HG03280 (cell line): ENCODE measurements around the gene LMBRD2.
"Not testable (repeated sequence)": the region's sequence is repeated elsewhere in the genome, so short reads cannot be mapped to it uniquely, and the experiment has no call there.

Experiments
- ATAC-seq: cut with Tn5 transposase; IDR thresholded peaks from one replicate; pipeline ENCODE4 v1.9.1; 2021; ENCODE audit warnings: mild to moderate bottlenecking, moderate library complexity; ENCODE audit not compliant: unreplicated experiment

The LMBRD2 gene

DNA sequence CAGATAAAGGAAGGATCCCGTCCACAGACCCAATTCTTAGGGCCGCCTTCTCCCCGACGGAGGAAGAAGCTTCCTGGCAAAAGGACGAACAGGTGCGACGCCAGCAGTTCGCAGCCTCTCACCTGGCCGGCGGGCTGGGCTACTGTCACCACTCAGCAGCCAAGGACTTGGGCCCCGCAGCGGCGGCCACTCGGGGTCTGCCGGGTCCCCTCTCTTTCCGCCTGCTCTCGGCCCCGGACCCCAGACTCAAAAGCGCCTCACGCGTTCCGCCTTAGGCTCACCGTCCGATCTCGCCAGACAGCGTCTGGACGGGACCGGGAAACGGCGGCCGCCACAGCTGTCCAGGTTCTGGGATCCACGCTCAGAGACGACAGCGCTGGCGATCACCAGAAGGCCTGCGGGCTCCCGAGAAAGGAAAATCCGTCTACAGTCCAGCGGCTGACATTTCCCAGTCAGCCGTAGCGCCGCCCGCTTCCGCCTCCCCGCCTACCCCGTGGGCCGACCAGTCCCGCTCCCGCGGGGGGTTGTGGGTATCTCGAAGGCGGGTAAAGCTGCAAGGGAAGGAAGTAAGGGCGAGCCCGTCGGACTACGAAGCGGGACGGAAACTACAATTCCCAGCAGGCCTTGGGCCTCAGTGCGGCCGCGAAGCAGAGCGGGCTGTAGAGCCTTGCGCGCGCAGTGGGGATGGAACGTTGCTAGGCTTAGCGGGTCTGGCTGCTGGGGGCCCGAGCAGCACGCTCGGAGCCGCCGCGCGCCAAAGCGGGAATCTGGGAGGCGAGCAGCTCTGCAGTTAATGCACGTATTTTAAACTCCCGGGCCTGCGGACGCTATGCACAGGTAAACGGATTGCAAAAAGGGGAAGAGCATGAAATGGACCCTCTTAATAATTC is at the start of gene LMBRD2, which contains the start of gene SKP2:
LMBRD2 (minus strand) TSS at position 454 of the 890 bp plus-strand sequence. CDS start 8,538 bp downstream, outside the sequence.
SKP2 (plus strand) TSS at position 678 of the 890 bp plus-strand sequence; CDS start at position 830, 152 bp downstream.
- peak; percentile 98 for ATAC-seq

DNA sequence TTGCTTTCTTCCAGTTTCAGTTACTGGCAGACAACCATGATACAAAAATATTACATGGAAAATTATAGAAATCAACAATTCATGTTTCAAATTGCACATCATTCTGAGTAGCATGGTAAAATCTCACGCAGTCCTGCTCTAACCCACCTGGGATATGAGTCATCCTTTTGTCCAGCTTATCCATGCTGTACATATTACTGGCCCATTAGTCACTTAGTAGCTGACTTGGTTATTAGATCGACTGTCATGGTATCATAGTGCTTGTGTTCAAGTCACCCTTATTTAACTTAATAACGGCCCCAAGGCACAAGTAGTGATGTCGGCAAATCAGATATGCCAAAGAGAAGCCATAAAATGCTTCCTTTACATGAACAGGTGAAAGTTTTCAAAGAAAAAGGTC is 48.8 kb upstream of the LMBRD2 start:
- ATAC-seq, result no peak

DNA sequence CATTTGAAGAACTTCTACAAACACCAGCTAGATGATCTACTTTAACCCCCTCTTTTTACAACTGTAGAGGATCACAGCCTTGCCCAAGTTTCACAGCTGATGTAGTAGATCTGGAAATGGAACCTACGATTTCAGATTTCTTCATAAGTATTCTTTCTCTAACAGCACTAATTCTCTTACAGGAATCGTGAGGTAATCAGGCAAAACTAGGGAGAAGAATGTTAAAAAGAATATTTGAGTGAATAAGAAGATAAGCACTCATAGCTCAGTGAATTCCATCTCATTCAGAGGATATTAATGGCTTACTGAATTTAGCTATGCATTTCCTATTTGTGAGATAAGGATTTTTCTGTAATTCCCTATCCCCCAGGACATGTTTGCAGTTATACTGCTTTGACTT is 47.9 kb upstream of the LMBRD2 start:
- no peak for ATAC-seq

DNA sequence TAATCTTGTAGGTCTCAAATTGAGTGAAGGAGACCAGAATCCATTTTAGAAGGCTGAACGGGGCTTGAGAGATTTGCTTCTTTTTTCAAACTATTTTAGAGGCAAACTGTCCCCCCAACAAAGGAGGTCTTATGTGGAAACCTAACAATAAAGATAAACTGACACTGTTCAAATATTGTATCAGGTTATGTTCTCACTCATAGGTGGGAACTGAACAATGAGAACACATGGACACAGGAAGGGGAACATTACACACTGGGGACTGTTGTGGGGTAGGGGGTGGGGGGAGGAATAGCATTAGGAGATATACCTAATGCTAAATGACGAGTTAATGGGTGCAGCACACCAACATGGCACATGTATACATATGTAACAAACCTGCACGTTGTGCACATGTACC is 47.1 kb upstream of the LMBRD2 start:
- not testable (repeated sequence) for ATAC-seq

DNA sequence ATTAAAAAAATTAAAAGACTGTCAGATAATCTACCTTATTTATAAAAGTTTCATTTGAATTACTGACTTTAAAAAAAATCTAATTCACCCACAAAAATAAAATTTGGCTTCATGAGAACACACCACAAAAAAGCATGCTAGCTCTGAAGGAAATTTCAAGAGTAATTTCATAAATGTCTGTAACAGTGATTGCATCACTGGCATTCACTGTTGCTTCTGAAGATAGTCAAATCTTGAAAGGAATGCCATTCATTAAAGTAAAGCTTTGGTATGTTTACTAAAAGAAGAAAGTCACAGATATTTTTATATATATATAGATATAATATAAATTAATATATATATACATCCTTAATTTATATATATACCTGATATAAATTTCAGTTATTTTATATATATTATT is 46.6 kb upstream of the LMBRD2 start:
- no peak for ATAC-seq

DNA sequence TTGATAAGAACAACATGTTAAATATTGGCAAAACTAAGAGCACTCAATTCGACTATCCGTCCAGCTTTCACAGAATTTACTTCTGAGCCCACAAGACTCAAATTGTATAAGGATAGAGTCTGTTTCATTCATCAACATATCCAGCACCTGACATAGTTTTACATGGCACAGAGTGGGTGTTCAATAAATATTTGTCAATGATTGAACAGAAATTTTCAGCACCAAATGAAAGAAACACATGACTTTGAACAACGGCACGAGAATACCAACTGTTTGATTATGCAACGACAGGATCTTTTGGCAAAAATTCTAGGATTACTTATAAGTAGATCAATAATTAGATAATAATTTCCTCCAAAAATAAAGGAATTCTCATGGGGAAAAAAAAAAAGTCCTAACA is 42.1 kb upstream of the LMBRD2 start:
- ATAC-seq, result no peak

DNA sequence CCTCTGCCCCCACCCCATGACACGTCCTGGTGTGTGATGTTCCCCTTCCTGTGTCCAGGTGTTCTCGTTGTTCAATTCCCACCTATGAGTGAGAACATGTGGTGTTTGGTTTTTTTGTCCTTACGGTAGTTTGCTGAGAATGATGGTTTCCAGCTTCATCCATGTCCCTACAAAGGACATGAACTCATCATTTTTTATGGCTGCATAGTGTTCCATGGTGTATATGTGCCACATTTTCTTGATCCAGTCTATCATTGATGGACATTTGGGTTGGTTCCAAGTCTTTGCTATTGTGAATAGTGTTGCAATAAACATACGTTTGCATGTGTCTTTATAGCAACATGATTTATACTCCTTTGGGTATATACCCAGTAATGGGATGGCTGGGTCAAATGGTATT is 32.7 kb upstream of the LMBRD2 start:
- not testable (repeated sequence) for ATAC-seq

DNA sequence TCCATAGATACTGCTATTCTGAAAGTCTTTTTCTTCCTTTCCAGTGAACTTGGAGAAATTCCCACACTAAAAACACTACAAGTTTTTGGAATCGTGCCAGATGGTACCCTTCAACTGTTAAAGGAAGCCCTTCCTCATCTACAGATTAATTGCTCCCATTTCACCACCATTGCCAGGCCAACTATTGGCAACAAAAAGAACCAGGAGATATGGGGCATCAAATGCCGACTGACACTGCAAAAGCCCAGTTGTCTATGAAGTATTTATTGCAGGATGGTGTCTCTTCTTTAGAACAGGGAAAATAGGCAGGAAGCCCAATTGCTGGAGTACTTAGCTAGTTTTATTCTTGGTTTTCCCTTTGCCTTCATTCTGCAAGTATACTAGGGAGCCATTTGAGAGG is 30.1 kb upstream of the LMBRD2 start:
- ATAC-seq, result no peak

DNA sequence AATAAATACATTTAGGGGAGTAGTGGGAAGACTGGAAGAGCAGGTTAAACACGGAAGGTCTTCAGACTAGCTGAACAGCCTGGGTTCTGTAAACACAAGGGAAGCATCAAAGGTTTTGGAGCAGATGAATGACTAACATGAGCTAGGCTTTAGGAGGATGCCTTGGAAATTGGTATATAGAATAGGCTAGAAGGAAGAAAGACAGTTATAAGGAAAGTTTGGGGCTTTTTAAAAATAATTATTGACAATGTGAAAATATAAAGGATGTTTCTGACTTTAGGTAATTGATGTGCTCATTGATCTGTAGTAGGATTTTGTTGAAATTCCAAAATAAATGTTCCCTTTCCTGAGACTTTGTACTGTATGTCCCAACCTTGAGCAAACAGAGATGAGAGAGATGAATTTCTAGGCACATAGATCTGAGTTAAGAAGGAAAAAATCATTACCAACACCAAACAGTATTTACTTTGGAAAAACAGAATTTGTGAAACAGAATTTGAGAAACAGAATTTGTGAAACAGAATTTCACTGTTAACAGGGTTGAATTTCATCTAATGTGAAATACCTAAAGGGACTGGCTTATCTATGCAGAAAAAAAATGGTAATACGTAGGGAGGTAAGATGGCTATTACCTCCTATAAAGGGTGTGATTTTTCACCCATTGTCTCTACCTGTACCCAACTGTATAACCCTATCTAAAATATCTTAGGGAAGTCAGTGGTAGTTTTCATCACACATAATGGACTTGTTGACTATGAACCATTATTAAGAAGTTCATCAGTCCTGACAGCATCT is 29.1 kb upstream of the LMBRD2 start:
- no peak for ATAC-seq

DNA sequence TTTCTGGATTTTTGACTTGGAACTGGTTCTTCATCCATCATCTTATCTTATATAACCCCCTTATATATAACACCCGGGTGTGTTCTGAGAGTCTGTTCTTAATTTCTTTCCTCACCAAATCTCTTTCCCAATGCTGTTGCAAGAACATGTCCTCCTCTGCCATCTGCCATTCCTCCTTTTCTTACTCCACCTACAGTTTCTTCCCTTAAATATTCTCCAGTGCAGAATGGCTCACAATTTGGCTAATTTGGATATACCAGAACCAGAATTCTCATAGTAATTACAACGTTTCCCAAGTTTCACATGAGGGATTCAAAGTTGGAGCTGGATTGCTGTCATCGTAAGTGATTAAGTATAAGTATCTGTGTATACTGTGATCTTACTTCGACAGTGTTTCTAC is 28.3 kb upstream of the LMBRD2 start:
- ATAC-seq, result no peak

DNA sequence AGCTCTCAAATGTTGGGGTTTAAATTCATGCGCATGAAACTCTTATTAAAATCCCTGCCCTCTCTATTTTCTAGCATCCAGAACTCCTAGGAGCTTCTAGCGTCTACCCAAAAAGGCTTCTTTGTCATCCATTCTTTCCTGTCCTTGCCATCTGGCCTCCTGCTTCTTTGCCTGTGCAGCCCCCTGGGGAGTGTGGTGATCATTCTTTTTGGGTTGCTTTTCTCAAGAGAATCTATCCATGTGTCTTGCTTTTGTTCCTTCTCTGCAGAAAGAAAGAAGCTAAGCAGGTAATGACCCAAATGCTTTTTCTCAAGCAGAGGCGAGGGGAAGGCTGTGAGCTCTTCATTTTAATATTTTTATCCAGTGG is 26.8 kb upstream of the LMBRD2 start:
- no peak for ATAC-seq

DNA sequence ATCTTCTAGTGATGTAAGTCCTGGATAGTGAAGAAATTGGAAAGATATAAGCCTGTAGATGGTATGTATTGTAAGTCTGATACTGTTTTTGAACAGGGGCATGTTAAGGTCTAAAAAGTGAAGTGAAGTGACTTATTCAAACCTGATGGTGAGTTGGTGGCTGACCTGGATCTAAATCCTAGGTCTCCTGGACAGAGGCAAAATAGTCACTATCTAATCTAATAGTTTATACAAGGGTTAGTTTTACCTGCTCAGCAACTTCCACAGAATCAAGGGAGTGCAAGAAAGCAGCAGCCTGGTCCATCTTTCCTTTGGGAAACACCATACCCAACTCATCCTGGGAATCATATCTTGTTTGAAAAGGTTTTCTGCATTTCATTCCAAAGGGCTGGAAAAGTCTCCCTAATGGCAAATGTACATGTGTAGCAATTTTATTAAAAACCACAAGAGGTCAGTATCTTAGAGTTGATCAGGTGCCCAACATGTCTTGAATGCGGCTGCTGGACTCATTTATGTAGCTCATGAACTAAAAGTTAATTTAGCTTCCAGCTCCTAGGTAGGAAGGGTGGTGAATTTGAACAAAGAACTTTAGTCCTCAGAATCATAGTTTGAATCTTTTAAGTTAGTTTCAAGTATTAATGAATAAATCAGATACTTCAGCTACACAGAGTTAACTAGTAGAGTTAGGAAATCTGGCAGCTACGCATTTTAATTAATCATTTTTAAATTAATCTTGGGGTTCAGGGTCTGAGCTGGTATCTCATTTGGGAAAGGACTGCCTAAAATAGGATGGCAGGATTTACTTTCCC is 26.2 kb upstream of the LMBRD2 start:
- no peak for ATAC-seq

DNA sequence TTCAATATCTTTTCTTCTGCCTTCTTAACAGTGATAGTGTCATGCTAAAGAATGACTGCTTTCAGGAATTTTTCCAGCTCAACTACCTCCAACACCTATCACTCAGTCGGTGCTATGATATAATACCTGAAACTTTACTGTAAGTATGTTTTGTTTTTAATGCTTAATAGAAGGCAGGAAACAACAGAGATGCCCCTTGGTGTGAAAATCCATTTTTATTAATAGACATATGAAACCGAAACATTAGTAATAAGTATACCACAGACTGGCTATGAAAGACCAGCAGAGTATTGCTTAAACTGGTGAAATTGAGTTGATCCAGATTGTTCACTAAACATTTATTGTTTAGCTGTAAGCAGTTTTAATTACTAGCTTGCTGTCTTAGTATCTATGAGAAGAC is 25.5 kb upstream of the LMBRD2 start:
- peak; percentile 93 for ATAC-seq

DNA sequence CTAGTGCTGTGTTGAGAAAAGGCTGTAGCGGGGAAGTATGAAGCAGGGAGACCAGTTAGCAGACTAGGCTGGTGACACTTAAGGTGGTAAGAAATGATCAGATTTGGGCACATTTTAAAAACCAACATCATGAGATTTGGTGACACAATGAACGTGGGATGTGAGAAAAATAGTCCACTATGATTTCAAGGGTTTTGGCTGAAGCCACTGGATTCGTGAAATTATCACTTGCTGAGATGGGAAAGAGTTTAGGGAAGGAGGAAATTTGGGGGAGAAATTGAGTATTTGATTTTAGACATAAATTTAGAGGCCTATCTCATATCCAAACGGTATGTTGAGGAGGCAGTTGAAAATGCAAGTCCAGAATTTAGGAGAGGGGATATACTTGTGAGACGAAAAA is 23.4 kb upstream of the LMBRD2 start:
- no peak for ATAC-seq

DNA sequence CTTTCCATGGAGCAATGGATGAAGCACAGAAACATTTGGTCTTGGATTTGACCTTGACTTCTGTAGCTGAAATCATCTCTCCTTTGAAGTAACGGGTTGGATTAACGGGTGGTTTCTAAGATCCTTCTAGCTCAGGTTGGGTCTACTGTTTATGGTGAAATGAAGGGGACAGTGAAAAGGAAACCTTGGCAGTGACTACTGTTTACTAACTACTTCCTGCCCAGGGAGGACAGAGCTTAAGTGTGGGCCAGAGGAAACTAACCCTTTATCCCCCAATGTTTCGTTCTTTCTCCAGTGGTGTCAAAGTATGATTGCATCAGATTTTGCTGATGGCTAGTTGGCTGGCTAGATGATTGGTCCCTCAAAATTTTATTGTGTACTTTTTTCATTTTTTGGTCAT is 22.4 kb upstream of the LMBRD2 start:
- no peak for ATAC-seq

DNA sequence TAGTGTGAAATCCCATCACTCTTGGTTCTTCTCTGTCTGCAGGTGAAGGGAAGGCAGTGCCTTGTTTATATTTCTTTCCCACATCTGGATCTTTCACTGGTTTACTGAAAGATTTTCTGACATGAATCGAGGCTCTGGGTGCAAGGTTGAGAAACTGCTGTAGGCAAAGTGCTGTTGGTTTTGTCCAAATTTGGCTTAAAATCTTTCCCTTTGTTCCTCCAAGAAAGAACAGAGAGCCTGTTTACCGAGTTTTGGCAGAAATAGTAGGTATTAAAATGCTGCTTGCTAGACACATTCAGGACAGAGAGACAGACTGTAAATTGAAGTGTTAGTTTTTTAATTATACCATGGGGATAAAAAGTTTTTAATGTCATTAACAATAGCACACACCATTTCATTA is 21.7 kb upstream of the LMBRD2 start:
- ATAC-seq, result no peak

DNA sequence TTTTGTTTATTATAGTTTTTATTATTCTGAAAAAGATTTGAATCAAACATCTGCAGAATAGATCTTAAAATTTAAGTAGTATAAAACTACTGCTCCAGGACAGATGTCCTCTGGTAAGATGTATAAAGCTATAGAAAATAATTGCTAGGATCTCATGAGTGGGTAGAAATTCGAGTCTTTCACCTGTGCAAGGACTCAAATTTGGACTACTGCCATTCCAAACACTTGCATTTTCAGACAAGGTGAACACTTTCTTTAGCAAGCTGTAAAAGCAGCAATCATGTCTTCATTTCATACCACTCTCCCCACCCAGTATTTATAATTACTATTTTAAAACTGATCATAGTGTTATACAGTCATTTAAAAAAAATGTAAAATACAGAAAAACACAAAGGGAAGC is 20.9 kb upstream of the LMBRD2 start:
- ATAC-seq, result no peak

DNA sequence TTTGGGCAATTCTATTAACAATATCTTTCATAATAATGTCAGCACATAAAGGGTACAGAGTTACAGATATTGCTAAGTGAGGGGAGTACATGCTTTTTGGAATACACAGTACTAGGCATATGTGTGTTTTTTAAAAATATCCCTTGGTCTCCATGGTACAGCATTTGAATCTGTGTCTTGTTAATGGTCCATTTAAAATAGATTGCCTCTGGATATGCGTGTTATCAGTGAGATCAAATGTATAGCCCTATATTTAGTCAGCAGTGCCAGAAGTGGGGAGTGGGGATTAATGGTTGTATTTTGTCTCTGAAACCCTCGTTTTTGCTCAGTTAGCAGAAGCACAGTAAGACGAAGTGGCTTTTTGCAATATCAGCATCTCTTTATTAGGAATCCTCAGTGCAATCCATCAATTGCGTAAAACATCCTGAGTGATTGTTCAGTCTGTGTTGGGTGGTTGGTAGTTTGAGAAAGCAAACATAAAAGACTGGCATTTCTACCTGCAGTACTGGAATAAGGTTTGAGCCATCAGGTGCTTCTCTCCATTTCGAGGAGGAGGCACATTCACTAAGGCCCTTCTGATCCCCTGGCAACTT is 19.2 kb upstream of the LMBRD2 start:
- ATAC-seq, result no peak

DNA sequence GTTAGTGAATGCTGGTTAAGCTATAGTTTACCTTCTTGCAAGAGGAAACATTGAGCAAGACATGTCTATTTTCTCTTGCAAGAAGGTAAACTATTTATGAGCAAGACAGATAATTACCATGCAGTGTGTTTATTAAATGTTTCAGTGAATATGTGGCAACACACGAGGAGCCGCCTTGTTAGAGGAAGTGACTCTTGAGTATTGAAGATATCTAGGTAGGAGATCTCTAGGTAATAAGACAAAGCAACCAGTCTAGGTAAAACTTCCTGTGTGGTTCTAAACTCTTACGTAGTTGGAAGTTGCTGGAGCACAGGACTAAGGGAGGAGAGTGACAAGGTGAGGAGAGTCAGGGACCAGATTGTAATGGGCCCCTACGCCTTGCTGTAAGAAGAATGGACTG is 17.1 kb upstream of the LMBRD2 start:
- ATAC-seq, result no peak

DNA sequence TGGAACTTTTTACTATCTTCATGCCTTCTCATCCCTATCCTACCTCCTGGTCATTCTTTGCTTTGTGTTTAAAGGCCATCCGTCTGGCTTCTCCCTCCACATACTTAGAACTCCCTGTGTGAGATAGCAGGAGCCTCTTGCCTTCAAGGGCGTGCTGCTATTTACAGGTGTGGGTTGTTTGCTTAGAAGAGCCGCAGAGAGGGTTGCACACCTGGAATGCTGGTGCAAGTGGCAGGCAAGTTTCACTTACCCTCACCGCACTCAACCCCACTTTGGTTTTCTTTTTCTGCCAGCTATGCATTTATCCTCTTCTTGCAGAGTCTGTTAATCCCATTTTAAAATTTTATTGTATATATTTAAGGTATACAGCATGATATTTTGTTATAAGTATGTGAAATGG is 12.8 kb upstream of the LMBRD2 start:
- ATAC-seq, result no peak
